ENCODE results near the gene UGT1A5.

UGT1A5 gene

DNA sequence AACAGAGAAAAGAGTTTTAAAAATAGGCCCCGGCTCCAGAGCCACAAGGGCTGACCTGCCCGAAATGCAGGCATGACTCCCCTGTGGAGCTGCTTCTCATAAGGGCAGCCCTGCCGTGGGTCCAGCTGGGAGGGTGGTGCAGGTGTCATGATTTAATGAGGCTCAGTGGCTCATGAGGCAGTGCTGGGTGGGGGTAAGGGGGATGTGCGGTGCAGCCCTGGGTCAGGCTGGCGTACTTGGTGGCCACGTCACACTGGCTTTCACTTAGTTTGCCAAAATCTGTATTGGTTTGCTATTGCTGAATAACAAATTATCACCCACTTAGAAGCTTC, 108.0 kb downstream of the UGT1A5 start:
- no peak overlapping the region for H3K27ac ChIP-seq (ENCODE audit: extremely low read depth, low read depth, low read length)
- ChIA-PET POLR2A (no interaction called here), CTCF (no interaction called here)
- no peaks in the 10 kb centered on the region for H3K9me3 ChIP-seq (ENCODE audit: control insufficient read depth, insufficient read depth, low read depth, low read length)
- H3K4me3 ChIP-seq (ENCODE audit: low read depth, low read length) = no peak overlapping the region
- no peaks in the 10 kb centered on the region for H3K36me3 ChIP-seq (ENCODE audit: control insufficient read depth in 2 of 2, insufficient read depth in 1 of 2, low read length in 2 of 2)
- TF ChIP-seq, protein P1, sequence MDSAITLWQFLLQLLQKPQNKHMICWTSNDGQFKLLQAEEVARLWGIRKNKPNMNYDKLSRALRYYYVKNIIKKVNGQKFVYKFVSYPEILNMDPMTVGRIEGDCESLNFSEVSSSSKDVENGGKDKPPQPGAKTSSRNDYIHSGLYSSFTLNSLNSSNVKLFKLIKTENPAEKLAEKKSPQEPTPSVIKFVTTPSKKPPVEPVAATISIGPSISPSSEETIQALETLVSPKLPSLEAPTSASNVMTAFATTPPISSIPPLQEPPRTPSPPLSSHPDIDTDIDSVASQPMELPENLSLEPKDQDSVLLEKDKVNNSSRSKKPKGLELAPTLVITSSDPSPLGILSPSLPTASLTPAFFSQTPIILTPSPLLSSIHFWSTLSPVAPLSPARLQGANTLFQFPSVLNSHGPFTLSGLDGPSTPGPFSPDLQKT (IDR thresholded peaks at IDR 0.05; ENCODE audit: borderline replicate concordance, low read depth, low read length) = no peak
- TF ChIP-seq, protein P2, sequence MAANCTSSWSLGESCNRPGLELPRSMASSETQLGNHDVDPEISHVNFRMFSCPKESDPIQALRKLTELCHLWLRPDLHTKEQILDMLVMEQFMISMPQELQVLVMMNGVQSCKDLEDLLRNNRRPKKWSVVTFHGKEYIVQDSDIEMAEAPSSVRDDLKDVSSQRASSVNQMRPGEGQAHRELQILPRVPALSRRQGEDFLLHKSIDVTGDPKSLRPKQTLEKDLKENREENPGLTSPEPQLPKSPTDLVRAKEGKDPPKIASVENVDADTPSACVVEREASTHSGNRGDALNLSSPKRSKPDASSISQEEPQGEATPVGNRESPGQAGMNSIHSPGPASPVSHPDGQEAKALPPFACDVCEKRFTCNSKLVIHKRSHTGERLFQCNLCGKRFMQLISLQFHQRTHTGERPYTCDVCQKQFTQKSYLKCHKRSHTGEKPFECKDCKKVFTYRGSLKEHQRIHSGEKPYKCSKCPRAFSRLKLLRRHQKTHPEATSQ (tag by site-specific recombination; IDR thresholded peaks at IDR 0.05) = no peak
- TF ChIP-seq ZNF837 (tag by site-specific recombination; IDR thresholded peaks at IDR 0.05) (no peak), ZNF266 (tag by site-specific recombination; IDR thresholded peaks at IDR 0.05; ENCODE audit: low read depth) (no peak), ZNF416 (tag by site-specific recombination; IDR thresholded peaks at IDR 0.05) (no peak), ZNF560 (tag by site-specific recombination; IDR thresholded peaks at IDR 0.05; ENCODE audit: borderline replicate concordance) (no peak), ZNF292 (tag by site-specific recombination; IDR thresholded peaks at IDR 0.05; ENCODE audit: borderline replicate concordance, low read depth) (no peak), ZNF514 (tag by site-specific recombination; IDR thresholded peaks at IDR 0.05) (no peak), ZNF785 (tag by site-specific recombination; IDR thresholded peaks at IDR 0.05) (no peak), ZNF830 (tag by site-specific recombination; IDR thresholded peaks at IDR 0.05; ENCODE audit: low read depth) (no peak)
- TF ChIP-seq, protein P3, sequence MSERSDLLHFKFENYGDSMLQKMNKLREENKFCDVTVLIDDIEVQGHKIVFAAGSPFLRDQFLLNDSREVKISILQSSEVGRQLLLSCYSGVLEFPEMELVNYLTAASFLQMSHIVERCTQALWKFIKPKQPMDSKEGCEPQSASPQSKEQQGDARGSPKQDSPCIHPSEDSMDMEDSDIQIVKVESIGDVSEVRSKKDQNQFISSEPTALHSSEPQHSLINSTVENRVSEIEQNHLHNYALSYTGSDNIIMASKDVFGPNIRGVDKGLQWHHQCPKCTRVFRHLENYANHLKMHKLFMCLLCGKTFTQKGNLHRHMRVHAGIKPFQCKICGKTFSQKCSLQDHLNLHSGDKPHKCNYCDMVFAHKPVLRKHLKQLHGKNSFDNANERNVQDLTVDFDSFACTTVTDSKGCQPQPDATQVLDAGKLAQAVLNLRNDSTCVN (tag by site-specific recombination; optimal IDR thresholded peaks at IDR 0.05) = no peak
- TF ChIP-seq, protein P4, sequence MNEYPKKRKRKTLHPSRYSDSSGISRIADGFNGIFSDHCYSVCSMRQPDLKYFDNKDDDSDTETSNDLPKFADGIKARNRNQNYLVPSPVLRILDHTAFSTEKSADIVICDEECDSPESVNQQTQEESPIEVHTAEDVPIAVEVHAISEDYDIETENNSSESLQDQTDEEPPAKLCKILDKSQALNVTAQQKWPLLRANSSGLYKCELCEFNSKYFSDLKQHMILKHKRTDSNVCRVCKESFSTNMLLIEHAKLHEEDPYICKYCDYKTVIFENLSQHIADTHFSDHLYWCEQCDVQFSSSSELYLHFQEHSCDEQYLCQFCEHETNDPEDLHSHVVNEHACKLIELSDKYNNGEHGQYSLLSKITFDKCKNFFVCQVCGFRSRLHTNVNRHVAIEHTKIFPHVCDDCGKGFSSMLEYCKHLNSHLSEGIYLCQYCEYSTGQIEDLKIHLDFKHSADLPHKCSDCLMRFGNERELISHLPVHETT (tag by site-specific recombination; IDR thresholded peaks at IDR 0.05) = no peak
- TF ChIP-seq, protein P5, sequence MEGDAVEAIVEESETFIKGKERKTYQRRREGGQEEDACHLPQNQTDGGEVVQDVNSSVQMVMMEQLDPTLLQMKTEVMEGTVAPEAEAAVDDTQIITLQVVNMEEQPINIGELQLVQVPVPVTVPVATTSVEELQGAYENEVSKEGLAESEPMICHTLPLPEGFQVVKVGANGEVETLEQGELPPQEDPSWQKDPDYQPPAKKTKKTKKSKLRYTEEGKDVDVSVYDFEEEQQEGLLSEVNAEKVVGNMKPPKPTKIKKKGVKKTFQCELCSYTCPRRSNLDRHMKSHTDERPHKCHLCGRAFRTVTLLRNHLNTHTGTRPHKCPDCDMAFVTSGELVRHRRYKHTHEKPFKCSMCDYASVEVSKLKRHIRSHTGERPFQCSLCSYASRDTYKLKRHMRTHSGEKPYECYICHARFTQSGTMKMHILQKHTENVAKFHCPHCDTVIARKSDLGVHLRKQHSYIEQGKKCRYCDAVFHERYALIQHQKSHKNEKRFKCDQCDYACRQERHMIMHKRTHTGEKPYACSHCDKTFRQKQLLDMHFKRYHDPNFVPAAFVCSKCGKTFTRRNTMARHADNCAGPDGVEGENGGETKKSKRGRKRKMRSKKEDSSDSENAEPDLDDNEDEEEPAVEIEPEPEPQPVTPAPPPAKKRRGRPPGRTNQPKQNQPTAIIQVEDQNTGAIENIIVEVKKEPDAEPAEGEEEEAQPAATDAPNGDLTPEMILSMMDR (tag by site-specific recombination; IDR thresholded peaks at IDR 0.05) = no peak
- H3K4me1 ChIP-seq (ENCODE audit: control insufficient read depth, insufficient read depth, low read length) = peaks cover 5% of the 10 kb centered on the region; the same call in 1 of the 2 replicates

DNA sequence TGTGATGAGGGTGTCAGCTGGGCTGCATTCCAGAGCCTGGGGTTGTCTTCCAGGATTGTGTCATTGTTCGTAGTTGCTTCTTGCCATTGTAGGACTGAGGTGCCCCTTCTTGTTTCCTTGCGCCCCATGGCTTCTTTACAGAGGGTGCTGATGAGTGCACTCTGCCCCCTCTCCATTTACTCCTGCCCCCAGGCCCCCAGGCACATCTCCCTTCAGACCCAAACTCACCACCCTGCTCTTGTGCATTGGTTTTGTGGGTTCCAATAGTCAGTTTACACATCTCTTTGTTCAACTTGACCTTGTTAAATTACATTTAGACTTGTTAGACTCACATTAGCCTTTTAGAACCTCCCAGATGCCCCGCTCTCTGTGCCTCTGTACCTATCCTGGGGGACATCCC, 108.5 kb downstream of the UGT1A5 start:
- ChIA-PET POLR2A (no interaction called here), CTCF (no interaction called here)
- no peak overlapping the region for H3K27ac ChIP-seq (ENCODE audit: extremely low read depth, low read depth, low read length)
- H3K36me3 ChIP-seq (ENCODE audit: control insufficient read depth in 2 of 2, insufficient read depth in 1 of 2, low read length in 2 of 2) = no peaks in the 10 kb centered on the region
- no peak overlapping the region for H3K4me3 ChIP-seq (ENCODE audit: low read depth, low read length)
- H3K9me3 ChIP-seq (ENCODE audit: control insufficient read depth, insufficient read depth, low read depth, low read length) = no peaks in the 10 kb centered on the region
- peaks cover 5% of the 10 kb centered on the region; the same call in 1 of the 2 replicates for H3K4me1 ChIP-seq (ENCODE audit: control insufficient read depth, insufficient read depth, low read length)
- no peak for TF ChIP-seq ZBTB20 (tag by site-specific recombination; IDR thresholded peaks at IDR 0.05)
- no peak for TF ChIP-seq ZNF792 (tag by site-specific recombination; IDR thresholded peaks at IDR 0.05)
- no peak for TF ChIP-seq ZNF561 (tag by site-specific recombination; IDR thresholded peaks at IDR 0.05; ENCODE audit: borderline replicate concordance)
- no peak for TF ChIP-seq KLF7 (tag by site-specific recombination; IDR thresholded peaks at IDR 0.05; ENCODE audit: borderline replicate concordance)
- TF ChIP-seq ZNF274 (IDR thresholded peaks at IDR 0.05; ENCODE audit: low read length) = no peak
- no peak for TF ChIP-seq ZNF274 (tag by site-specific recombination; IDR thresholded peaks at IDR 0.05; ENCODE audit: borderline replicate concordance)
- TF ChIP-seq ZNF623 (tag by site-specific recombination; IDR thresholded peaks at IDR 0.05) = no peak
- TF ChIP-seq, protein P6, sequence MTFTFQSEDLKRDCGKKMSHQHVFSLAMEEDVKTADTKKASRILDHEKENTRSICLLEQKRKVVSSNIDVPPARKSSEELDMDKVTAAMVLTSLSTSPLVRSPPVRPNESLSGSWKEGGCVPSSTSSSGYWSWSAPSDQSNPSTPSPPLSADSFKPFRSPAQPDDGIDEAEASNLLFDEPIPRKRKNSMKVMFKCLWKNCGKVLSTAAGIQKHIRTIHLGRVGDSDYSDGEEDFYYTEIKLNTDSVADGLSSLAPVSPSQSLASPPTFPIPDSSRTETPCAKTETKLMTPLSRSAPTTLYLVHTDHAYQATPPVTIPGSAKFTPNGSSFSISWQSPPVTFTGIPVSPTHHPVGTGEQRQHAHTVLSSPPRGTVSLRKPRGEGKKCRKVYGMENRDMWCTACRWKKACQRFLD (tag by site-specific recombination; IDR thresholded peaks at IDR 0.05) = no peak
- TF ChIP-seq SP3 (tag by site-specific recombination; IDR thresholded peaks at IDR 0.05) = no peak
- TF ChIP-seq, protein P7, sequence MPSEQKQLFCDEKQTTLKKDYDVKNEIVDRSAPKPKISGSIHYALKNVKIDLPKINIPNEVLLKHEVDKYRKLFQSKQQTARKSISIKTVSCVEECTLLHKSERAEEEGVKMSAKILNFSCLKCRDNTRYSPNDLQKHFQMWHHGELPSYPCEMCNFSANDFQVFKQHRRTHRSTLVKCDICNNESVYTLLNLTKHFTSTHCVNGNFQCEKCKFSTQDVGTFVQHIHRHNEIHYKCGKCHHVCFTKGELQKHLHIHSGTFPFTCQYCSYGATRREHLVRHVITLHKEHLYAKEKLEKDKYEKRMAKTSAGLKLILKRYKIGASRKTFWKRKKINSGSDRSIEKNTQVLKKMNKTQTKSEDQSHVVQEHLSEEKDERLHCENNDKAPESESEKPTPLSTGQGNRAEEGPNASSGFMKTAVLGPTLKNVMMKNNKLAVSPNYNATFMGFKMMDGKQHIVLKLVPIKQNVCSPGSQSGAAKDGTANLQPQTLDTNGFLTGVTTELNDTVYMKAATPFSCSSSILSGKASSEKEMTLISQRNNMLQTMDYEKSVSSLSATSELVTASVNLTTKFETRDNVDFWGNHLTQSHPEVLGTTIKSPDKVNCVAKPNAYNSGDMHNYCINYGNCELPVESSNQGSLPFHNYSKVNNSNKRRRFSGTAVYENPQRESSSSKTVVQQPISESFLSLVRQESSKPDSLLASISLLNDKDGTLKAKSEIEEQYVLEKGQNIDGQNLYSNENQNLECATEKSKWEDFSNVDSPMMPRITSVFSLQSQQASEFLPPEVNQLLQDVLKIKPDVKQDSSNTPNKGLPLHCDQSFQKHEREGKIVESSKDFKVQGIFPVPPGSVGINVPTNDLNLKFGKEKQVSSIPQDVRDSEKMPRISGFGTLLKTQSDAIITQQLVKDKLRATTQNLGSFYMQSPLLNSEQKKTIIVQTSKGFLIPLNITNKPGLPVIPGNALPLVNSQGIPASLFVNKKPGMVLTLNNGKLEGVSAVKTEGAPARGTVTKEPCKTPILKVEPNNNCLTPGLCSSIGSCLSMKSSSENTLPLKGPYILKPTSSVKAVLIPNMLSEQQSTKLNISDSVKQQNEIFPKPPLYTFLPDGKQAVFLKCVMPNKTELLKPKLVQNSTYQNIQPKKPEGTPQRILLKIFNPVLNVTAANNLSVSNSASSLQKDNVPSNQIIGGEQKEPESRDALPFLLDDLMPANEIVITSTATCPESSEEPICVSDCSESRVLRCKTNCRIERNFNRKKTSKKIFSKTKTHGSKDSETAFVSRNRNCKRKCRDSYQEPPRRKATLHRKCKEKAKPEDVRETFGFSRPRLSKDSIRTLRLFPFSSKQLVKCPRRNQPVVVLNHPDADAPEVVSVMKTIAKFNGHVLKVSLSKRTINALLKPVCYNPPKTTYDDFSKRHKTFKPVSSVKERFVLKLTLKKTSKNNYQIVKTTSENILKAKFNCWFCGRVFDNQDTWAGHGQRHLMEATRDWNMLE (tag by site-specific recombination; conservative IDR thresholded peaks at IDR 0.05; ENCODE audit: low read depth) = no peak

Measured in HEK293 (cell line).